T-helper 17 cell (primary cell): ENCODE measurements around the gene MS4A2. TPM values are rescaled to one million over a fixed set of nuclear protein-coding genes. Genes with fewer than 3 reads are reported as not detected.
"Not testable (repeated sequence)": the region's sequence is repeated elsewhere in the genome, so short reads cannot be mapped to it uniquely, and the experiment has no call there.

ENCODE experiments used
- ATAC-seq: fragments of 150-1000 bp; cut with Tn5 transposase; 2 replicates; pipeline ENCODE4 v1.10.0; 2021; ENCODE audit warnings: mild to moderate bottlenecking, moderate library complexity
- DNase-seq, 3 donors: peaks; one replicate each; pipeline versions ENCODE4 v3.0.0 to v3.0.0-alpha.2; 2020 to 2021
- H3K9me3 ChIP-seq: one replicate; pipeline ENCODE4 v1.7.0; 2013; ENCODE audit warnings: low read length, mild to moderate bottlenecking; ENCODE audit not compliant: control insufficient read depth, poor library complexity, severe bottlenecking
- H3K27ac Mint-ChIP-seq: one replicate; pipeline ENCODE4 v1.8.0; 2022; ENCODE audit warnings: mild to moderate bottlenecking, moderate library complexity, mixed read lengths
- H3K27me3 Mint-ChIP-seq: one replicate; pipeline ENCODE4 v1.8.0; 2022; ENCODE audit warnings: mixed read lengths
- H3K36me3 Mint-ChIP-seq: one replicate; pipeline ENCODE4 v1.8.0; 2022; ENCODE audit warnings: low read depth, mixed read lengths
- H3K4me1 Mint-ChIP-seq: one replicate; pipeline ENCODE4 v1.8.0; 2022; ENCODE audit warnings: mild to moderate bottlenecking, mixed read lengths
- H3K4me3 Mint-ChIP-seq: one replicate; pipeline ENCODE4 v1.8.0; 2022; ENCODE audit warnings: mild to moderate bottlenecking, moderate library complexity, mixed read lengths
- total RNA-seq, 4 donors: library from RNA in 2 of 4; stranded (reverse) in 2 of 4; gene quantifications; one replicate each; pipeline ENCODE4 v1.2.3 and lab custom pipeline; 2022 to 2026

MS4A2 gene
- total RNA-seq, 2 donors from 2014 or later = 0.60 TPM; not detected in 1

DNA sequence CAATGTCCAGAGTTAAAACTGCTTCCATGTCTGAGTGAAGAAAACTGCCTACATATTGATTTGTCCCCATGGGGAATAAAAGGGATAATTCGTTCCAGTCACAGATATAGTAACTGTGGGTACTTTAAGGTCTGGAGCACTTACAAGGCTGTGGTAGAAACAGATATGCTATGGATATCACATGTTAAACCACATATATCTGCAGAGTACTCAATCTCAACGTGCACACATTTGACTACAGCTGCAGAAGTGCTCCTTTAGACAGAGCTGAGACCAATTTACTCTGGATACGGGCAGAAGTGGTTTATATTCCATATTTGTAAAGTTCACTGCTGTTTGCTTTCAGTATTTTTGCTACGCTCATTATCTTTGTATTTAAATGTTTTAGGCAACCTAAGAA is 9.7 kb upstream of the MS4A2 start:
- no peaks in the 10 kb centered on the region for H3K9me3 ChIP-seq
- DNase-seq (no peak), ATAC-seq (no peak)
- H3K27ac Mint-ChIP-seq = no peak overlapping the region
- H3K36me3 Mint-ChIP-seq = no peaks in the 10 kb centered on the region
- no peak overlapping the region for H3K4me3 Mint-ChIP-seq
- H3K27me3 Mint-ChIP-seq = peaks cover 12% of the 10 kb centered on the region
- no peaks in the 10 kb centered on the region for H3K4me1 Mint-ChIP-seq

DNA sequence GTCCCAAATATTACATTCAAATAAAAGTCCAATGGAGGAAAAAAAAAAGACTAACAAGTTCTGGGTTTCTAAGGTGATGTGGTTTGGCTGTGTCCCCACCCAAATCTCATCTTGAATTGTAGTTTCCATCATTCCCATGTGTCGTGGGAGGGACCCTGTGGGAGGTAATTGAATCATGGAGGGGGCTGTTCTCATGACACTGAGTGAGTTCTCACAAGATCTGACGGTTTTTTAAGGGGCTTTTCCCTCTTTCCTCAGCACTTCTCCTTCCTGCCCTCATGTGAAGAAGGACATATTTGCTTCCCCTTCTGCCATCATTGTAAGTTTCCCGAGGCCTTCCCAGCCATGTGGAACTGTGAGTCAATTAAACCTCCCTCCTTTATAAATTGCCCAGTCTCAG is 7.9 kb upstream of the MS4A2 start:
- Mint-ChIP-seq H3K4me1 (no peaks in the 10 kb centered on the region), H3K27me3 (peaks cover 27% of the 10 kb centered on the region), H3K27ac (no peak overlapping the region), H3K36me3 (no peaks in the 10 kb centered on the region), H3K4me3 (no peak overlapping the region)
- ATAC-seq (no peak), DNase-seq (no peak)
- no peaks in the 10 kb centered on the region for H3K9me3 ChIP-seq

DNA sequence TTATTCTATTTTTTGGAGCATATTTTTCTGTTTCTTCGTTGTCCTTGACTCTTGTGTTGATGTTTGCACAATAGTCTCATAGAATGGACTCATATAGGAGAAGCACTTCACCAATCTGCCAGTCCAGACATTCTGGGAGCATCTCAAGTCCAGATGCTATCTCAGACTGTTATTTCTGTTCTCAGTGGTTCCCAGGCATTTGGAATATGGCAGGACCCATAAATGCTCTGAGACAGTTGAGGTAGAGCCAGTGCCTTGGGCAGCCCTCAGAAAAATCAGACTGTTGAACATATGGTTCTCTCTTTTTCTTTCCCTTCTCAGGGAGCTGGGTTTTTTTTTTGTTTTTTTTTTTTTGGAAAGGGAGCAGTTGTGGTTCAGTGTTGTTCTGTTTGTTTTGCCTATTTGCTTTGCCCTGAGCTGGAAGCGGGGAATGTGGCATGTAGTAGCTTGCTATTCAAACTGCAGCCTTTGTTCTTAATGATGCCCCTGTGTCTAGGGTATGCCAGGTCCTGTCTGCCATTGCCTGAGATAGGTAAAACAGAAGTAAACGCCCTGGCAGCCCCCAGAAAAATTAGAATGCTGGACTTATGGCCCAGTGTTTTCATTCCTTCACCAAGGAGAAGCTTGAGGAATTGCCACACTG is 3.7 kb upstream of the MS4A2 start:
- H3K27ac Mint-ChIP-seq = no peak overlapping the region
- no peak overlapping the region for H3K4me3 Mint-ChIP-seq
- H3K4me1 Mint-ChIP-seq = no peaks in the 10 kb centered on the region

DNA sequence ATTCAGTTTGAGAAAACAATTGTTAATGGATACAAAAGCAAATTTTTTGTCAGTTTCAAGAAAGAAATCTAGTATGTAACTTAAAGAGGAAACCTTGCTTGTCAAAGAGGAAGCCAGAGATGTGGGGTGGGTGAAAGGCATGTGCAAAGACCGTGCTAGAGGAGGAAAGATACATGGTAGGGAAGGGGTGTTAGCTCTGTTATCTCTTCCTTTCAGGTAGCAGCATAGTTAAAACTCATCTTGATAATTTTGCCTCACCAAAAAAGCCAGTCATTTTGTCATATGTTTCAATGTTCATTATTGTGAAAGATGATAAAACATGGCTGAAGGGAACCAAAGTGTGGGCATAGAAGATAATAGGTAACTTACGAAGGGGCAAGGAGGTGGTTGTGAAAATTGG is 2.6 kb upstream of the MS4A2 start:
- no peak overlapping the region for H3K27ac Mint-ChIP-seq
- peaks cover 49% of the 10 kb centered on the region for H3K27me3 Mint-ChIP-seq
- no peak overlapping the region for H3K4me3 Mint-ChIP-seq
- no peak for DNase-seq
- H3K9me3 ChIP-seq = no peaks in the 10 kb centered on the region
- no peak for ATAC-seq
- peaks cover 3% of the 10 kb centered on the region for H3K36me3 Mint-ChIP-seq
- H3K4me1 Mint-ChIP-seq = no peaks in the 10 kb centered on the region

More for the DNA sequence above, 3.7 kb upstream of the MS4A2 start:
- peaks cover 3% of the 10 kb centered on the region for H3K36me3 Mint-ChIP-seq
- DNase-seq = no peak
- peaks cover 54% of the 10 kb centered on the region for H3K27me3 Mint-ChIP-seq
- no peaks in the 10 kb centered on the region for H3K9me3 ChIP-seq
- ATAC-seq = no peak

DNA sequence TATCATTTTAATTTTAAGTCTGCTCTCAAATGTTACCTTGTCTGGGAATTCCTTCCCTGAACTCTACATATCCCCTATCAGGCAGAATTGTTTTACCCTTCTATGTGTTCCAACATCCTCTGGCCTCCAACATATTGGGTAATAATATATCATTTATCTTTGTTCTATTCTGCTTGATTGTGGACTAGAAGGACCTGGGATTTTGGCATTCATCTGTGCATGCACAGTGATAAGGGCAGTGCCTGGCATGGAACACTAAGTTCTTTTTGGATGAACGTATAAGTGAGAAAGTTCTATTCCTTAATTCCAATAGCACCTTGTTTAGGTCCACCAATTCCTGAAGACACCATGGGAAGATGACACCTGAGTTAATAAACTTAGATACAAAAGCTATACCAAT is 1.2 kb upstream of the MS4A2 start:
- ATAC-seq = no peak
- Mint-ChIP-seq H3K36me3 (peaks cover 3% of the 10 kb centered on the region), H3K27me3 (peaks cover 49% of the 10 kb centered on the region), H3K4me1 (no peaks in the 10 kb centered on the region), H3K27ac (no peak overlapping the region), H3K4me3 (no peak overlapping the region)
- DNase-seq = no peak
- H3K9me3 ChIP-seq = no peaks in the 10 kb centered on the region

DNA sequence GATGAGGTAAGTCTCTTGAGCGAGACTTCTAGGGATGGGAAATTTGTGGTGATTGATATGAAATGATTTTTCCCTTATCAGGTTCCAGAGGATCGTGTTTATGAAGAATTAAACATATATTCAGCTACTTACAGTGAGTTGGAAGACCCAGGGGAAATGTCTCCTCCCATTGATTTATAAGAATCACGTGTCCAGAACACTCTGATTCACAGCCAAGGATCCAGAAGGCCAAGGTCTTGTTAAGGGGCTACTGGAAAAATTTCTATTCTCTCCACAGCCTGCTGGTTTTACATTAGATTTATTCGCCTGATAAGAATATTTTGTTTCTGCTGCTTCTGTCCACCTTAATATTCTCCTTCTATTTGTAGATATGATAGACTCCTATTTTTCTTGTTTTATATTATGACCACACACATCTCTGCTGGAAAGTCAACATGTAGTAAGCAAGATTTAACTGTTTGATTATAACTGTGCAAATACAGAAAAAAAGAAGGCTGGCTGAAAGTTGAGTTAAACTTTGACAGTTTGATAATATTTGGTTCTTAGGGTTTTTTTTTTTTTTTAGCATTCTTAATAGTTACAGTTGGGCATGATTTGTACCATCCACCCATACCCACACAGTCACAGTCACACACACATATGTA is 7.1 kb downstream of the MS4A2 start:
- Mint-ChIP-seq H3K27me3 (peaks cover 42% of the 10 kb centered on the region), H3K27ac (no peak overlapping the region), H3K4me1 (no peaks in the 10 kb centered on the region), H3K36me3 (peaks cover 4% of the 10 kb centered on the region), H3K4me3 (no peak overlapping the region)
- ATAC-seq (no peak), DNase-seq (no peak)
- no peaks in the 10 kb centered on the region for H3K9me3 ChIP-seq

DNA sequence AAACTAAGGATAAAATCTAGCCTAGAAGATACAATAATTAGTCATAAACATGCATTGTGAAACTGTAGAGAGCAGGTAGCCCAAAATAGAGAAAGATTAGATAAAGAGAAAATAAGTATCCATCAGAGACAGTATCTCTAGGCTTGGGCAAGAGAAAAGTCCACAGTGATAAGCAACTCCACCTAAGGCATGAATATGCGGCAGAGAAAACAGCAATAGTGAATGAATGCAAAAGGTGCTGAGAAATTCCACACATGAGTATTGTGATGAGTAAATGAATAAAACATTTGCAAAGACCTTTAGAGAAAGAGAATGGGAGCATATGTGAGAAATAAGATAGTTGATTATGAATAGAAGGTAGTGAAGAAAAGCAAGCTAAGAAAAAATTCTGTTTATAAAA is 8.7 kb downstream of the MS4A2 start:
- DNase-seq (no peak), ATAC-seq (no peak)
- peaks cover 42% of the 10 kb centered on the region for H3K27me3 Mint-ChIP-seq
- H3K4me1 Mint-ChIP-seq = no peaks in the 10 kb centered on the region
- no peaks in the 10 kb centered on the region for H3K9me3 ChIP-seq
- H3K4me3 Mint-ChIP-seq = no peak overlapping the region
- H3K36me3 Mint-ChIP-seq = peaks cover 4% of the 10 kb centered on the region
- H3K27ac Mint-ChIP-seq = no peak overlapping the region

DNA sequence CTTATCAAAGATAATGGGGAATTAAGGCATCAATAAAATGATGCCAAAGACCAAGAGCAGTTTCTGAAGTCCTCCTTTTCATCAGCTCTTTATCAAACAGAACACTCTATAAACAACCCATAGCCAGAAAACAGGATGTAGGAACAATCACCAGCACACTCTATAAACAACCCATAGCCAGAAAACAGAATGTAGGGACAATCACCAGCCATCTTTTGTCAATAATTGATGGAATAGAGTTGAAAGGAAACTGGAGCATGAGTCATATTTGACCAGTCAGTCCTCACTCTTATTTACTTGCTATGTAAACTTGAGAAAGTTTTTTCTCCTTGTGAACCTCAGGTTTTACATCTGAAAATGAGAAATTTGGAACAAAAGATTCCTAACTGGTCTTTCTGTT is 10.0 kb downstream of the MS4A2 start:
- no peak for DNase-seq
- Mint-ChIP-seq H3K4me1 (no peaks in the 10 kb centered on the region), H3K27me3 (peaks cover 33% of the 10 kb centered on the region), H3K27ac (no peak overlapping the region), H3K4me3 (no peak overlapping the region), H3K36me3 (peaks cover 4% of the 10 kb centered on the region)
- no peaks in the 10 kb centered on the region for H3K9me3 ChIP-seq
- no peak for ATAC-seq

DNA sequence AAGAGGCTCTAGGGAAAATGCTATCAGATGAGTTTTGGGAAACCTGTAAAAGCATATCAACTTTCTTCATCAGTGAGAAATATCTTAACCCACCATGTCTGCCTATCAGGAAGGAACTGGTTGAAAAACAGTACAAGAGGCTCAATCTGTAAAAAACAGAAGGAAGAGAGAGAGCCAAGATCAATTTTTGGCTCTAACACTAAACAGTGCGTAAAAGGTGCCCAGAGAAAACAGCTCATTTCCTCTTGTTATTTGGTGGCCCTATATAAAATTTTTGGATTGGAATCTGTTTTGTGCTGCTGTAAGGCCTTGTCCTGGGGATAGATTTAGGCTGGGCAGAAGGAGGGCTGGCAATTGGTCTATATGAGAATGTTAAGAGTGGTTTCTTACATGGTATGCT is 12.1 kb downstream of the MS4A2 start:
- DNase-seq = no peak
- ATAC-seq = no peak
- peaks cover 13% of the 10 kb centered on the region for H3K27me3 Mint-ChIP-seq

DNA sequence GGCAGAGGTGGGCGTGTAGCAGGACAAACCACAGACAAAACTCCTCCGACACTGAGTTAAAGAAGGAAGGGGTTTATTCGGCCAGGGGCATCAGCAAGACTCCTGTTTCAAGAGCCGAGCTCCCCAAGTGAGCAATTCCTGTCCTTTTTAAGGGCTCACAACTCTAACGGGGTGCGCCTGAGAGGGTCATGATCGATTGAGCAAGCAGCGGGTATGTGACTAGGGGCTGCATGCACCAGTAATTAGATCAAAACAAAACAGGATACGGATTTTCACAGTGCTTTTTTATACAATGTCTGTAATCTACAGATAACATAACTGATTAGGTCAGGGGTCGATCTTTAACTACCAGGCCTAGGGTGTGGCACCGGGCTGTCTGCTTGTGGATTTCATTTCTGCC is 12.9 kb downstream of the MS4A2 start:
- not testable (repeated sequence) for H3K9me3 ChIP-seq, H3K4me1 Mint-ChIP-seq, H3K27me3 Mint-ChIP-seq, DNase-seq, H3K27ac Mint-ChIP-seq, H3K4me3 Mint-ChIP-seq, H3K36me3 Mint-ChIP-seq, ATAC-seq

More for the DNA sequence above, 12.1 kb downstream of the MS4A2 start:
- H3K4me1 Mint-ChIP-seq = no peaks in the 10 kb centered on the region
- no peak overlapping the region for H3K27ac Mint-ChIP-seq
- no peaks in the 10 kb centered on the region for H3K9me3 ChIP-seq
- no peak overlapping the region for H3K4me3 Mint-ChIP-seq
- H3K36me3 Mint-ChIP-seq = no peaks in the 10 kb centered on the region

DNA sequence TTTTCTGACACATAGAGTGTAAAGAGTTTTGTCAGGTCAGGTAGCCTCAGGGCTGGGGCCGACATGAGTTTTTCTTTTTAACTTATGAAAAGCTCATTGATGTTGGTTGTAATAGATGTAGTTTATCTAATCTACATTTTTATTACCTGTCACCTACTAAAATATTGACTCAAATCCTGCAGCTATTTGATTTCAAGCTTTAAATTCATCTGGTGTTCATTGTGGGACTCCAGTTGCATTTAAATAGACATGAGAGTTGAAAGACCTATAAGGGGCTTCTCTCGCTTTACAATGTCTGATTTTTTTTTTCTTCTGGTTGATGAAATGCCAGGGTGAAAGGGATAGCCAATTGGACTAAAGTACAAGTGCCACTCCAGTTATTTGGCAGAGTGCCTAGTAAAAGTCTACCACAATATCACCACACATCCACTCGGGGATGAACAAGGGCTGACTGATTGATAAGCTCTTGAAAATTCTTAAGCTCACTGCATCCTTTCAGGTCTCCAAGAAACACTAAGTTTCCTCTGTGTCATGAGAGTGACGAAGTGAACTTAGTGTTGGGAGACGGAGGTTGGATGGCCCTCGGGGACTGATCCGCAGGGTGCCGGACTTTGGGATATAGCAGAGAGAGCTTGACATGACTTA is 16.1 kb downstream of the MS4A2 start:
- H3K27ac Mint-ChIP-seq, DNase-seq, H3K4me1 Mint-ChIP-seq, H3K4me3 Mint-ChIP-seq, H3K36me3 Mint-ChIP-seq, ATAC-seq, H3K9me3 ChIP-seq: not testable (repeated sequence)
- H3K27me3 Mint-ChIP-seq = peaks cover 11% of the 10 kb centered on the region

DNA sequence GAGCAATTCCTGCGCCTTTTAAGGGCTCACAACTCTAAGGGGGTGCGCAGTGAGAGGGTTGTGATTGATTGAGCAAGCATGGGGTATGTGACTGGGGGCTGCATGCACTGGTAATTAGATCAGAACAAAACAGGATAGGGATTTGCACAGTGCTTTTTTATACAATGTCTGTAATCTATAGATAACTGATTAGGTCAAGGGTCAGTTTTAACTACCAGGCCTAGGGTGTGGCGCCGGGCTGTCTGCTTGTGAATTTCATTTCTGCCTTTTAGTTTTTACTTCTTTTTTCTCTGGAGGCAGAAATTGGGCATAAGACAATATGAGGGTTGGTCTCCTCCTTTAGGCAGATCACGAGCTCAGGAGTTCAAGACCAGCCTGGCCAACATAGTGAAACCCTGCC is 20.2 kb downstream of the MS4A2 start:
- H3K36me3 Mint-ChIP-seq, H3K4me3 Mint-ChIP-seq, H3K4me1 Mint-ChIP-seq, ATAC-seq, H3K27ac Mint-ChIP-seq, DNase-seq, H3K9me3 ChIP-seq: not testable (repeated sequence)
- peaks cover 26% of the 10 kb centered on the region for H3K27me3 Mint-ChIP-seq

DNA sequence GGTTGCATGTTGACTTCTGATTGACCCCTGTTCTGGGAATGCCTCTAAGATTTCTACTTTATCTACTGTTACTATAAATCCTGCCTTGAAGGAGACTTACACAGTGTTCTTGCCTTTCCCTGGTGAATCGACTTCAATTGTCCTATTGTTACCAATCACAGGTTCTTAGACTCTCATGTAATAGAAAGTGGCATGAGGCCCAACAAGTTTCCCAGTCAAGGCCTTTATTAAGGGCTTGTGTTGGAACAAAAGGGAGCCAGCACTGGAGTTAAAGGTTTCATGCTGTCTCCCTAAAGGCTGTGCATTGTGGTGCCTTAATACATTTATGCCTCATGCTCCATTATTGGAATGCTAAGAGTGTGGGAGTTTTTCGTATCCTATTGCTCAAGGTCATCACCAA is 23.3 kb downstream of the MS4A2 start:
- Mint-ChIP-seq H3K27me3 (peaks cover 35% of the 10 kb centered on the region), H3K4me1 (no peaks in the 10 kb centered on the region)
- no peak for ATAC-seq

More for the DNA sequence above, 23.3 kb downstream of the MS4A2 start:
- no peaks in the 10 kb centered on the region for H3K9me3 ChIP-seq
- no peaks in the 10 kb centered on the region for H3K36me3 Mint-ChIP-seq
- H3K4me3 Mint-ChIP-seq = no peak overlapping the region
- H3K27ac Mint-ChIP-seq = no peak overlapping the region
- DNase-seq = no peak
